Measurements from ENCODE around the gene SLC9B2.

- TF ChIP-seq, protein P1, sequence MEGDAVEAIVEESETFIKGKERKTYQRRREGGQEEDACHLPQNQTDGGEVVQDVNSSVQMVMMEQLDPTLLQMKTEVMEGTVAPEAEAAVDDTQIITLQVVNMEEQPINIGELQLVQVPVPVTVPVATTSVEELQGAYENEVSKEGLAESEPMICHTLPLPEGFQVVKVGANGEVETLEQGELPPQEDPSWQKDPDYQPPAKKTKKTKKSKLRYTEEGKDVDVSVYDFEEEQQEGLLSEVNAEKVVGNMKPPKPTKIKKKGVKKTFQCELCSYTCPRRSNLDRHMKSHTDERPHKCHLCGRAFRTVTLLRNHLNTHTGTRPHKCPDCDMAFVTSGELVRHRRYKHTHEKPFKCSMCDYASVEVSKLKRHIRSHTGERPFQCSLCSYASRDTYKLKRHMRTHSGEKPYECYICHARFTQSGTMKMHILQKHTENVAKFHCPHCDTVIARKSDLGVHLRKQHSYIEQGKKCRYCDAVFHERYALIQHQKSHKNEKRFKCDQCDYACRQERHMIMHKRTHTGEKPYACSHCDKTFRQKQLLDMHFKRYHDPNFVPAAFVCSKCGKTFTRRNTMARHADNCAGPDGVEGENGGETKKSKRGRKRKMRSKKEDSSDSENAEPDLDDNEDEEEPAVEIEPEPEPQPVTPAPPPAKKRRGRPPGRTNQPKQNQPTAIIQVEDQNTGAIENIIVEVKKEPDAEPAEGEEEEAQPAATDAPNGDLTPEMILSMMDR (IDR thresholded peaks at IDR 0.05), result no peak
- no peak for TF ChIP-seq EZH2 (IDR thresholded peaks at IDR 0.05; ENCODE audit: borderline replicate concordance, insufficient read depth, low read depth, low read length, poor library complexity, severe bottlenecking)
These were observed 74.0 kb downstream of the SLC9B2 start for GRCh38 chr4:103002551-103002950.

Data from B cell (primary cell).